ENCODE results near the gene ABCC4.

Gene ABCC4

GRCh38 chr13:95035311-95036109, 265.7 kb downstream of the ABCC4 start:
- H3K4me3 ChIP-seq (ENCODE audit: low read depth, low read length): no peak overlapping the region
- DNase-seq (ENCODE audit: low read depth): no peak

GRCh38 chr13:95033890-95034289, 267.4 kb downstream of the ABCC4 start:
- H3K4me3 ChIP-seq (ENCODE audit: low read depth, low read length): no peak overlapping the region
- no peak for DNase-seq (ENCODE audit: low read depth)

GRCh38 chr13:95032121-95032520, 269.1 kb downstream of the ABCC4 start:
- no peak for DNase-seq (ENCODE audit: low read depth)
- H3K4me3 ChIP-seq (ENCODE audit: low read depth, low read length): no peak overlapping the region

GRCh38 chr13:95030821-95031343, 270.4 kb downstream of the ABCC4 start:
- no peak for DNase-seq (ENCODE audit: low read depth)
- no peak overlapping the region for H3K4me3 ChIP-seq (ENCODE audit: low read depth, low read length)

- H3K4me3 ChIP-seq (ENCODE audit: low read depth, low read length): no peak overlapping the region
- DNase-seq (ENCODE audit: low read depth): no peak
Measured at GRCh38 chr13:95027638-95028037, 273.6 kb downstream of the ABCC4 start.

GRCh38 chr13:95025116-95025515, 276.1 kb downstream of the ABCC4 start:
- DNase-seq (ENCODE audit: low read depth): no peak

GRCh38 chr13:95023405-95023804, 277.8 kb downstream of the ABCC4 start:
- DNase-seq (ENCODE audit: low read depth): no peak

More at GRCh38 chr13:95025116-95025515, 276.1 kb downstream of the ABCC4 start:
- no peak overlapping the region for H3K4me3 ChIP-seq (ENCODE audit: low read depth, low read length)

GRCh38 chr13:95020298-95020987, 280.8 kb downstream of the ABCC4 start:
- H3K4me3 ChIP-seq (ENCODE audit: low read depth, low read length): no peak overlapping the region
- no peak for DNase-seq (ENCODE audit: low read depth)

More at GRCh38 chr13:95023405-95023804, 277.8 kb downstream of the ABCC4 start:
- H3K4me3 ChIP-seq (ENCODE audit: low read depth, low read length): no peak overlapping the region

GRCh38 chr13:95019886-95020285, 281.4 kb downstream of the ABCC4 start:
- DNase-seq (ENCODE audit: low read depth): no peak
- H3K4me3 ChIP-seq (ENCODE audit: low read depth, low read length): no peak overlapping the region

- no peak overlapping the region for H3K4me3 ChIP-seq (ENCODE audit: low read depth, low read length)
- DNase-seq (ENCODE audit: low read depth): no peak
Measured at GRCh38 chr13:95007322-95007721, 293.9 kb downstream of the ABCC4 start.

DNA sequence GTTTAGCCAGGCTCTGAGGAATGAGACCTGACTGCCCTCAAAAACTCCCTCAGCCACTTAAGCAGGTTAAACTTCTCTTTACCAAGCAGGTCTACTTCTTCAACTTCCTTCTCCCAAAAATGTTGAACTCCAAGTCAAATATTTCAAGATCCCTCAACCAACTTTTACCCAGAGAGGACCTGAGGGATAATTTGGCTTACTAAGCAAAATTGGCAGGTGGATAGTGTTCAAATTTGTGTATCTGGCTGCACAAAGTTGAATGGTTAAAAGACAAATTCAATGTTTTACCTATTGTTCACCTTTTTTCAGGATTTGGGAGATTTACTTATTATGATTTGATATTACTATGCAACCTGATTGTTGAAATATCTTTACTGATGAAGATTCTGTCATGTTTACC, 296.0 kb downstream of the ABCC4 start:
- DNase-seq (ENCODE audit: low read depth): no peak
- H3K4me3 ChIP-seq (ENCODE audit: low read depth, low read length): no peak overlapping the region

GRCh38 chr13:95003019-95003813, 298.0 kb downstream of the ABCC4 start:
- DNase-seq (ENCODE audit: low read depth): no peak
- H3K4me3 ChIP-seq (ENCODE audit: low read depth, low read length): peak overlapping the region; percentile 39

DNA sequence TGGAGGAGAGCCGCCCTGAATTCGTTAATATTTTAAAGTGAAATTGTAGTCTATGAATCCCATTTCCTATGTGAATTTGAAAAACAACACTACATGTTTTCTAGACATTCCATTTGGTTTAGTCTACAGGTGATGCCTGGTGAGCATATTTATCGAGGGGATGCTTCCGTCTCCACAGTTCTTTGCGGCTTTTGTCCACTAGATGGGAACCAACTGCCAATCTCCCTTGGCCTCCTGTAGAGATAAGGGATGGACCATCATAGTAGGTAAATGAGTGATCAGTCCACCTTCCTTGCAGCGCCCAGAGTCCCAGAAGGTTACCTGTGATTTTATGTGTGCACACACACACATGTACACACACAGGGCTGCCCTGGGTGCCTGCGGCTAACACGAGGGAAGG, 299.1 kb downstream of the ABCC4 start:
- no peak overlapping the region for H3K4me3 ChIP-seq (ENCODE audit: low read depth, low read length)
- no peak for DNase-seq (ENCODE audit: low read depth)

- DNase-seq (ENCODE audit: low read depth): no peak
Measured at GRCh38 chr13:94999871-95000270, 301.4 kb downstream of the ABCC4 start.

GRCh38 chr13:94997126-94997525, 304.1 kb downstream of the ABCC4 start:
- H3K4me3 ChIP-seq (ENCODE audit: low read depth, low read length): no peak overlapping the region
- no peak for DNase-seq (ENCODE audit: low read depth)

More at GRCh38 chr13:94999871-95000270, 301.4 kb downstream of the ABCC4 start:
- no peak overlapping the region for H3K4me3 ChIP-seq (ENCODE audit: low read depth, low read length)

GRCh38 chr13:94996445-94996844, 304.8 kb downstream of the ABCC4 start:
- no peak for DNase-seq (ENCODE audit: low read depth)
- H3K4me3 ChIP-seq (ENCODE audit: low read depth, low read length): no peak overlapping the region

GRCh38 chr13:94994506-94994905, 306.7 kb downstream of the ABCC4 start:
- no peak for DNase-seq (ENCODE audit: low read depth)
- no peak overlapping the region for H3K4me3 ChIP-seq (ENCODE audit: low read depth, low read length)

GRCh38 chr13:94993616-94994015, 307.6 kb downstream of the ABCC4 start:
- DNase-seq (ENCODE audit: low read depth): peak; percentile 92
- no peak overlapping the region for H3K4me3 ChIP-seq (ENCODE audit: low read depth, low read length)

DNA sequence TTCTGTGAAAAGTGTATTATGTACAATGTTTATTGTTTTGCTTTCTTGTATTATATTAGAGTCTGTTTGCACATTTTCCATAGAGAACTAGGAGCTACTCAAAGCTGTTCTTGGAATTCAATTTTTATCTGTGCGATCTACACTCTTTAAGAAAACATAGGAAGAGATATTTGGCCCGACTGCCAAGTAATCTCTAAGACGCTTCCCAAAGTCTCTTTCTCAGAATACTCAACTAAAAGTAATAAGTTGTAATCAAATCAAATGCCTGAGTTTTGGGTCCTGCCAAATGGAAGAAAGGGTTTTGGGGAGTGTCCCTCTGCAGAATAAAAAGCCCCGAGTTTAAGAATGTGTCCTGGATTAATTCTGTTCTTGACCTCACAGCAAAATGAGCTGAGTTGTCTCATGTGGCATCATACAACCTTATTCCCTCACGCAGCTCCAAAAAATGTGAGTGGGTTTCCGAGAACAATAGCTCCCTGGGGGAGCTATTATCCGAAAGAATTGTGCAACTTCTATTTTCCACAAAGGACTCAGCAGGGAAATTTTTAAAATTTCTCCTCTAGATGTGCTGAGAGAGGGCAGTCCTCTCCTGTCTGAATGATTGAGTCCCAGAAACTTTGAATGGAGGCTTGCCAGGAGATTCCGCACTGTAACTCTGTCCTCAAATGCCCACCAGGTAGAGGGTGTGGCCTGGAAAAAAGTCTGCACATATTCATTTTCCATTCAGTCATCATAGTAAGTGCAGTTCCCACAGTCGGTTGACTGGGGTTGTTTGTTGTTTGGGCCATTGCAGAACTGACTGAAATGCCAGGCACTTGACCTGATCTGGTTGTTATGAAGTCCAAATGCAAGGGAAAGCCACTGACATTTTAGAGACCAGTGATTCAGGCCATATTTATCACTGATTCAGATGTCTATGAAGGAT, 309.0 kb downstream of the ABCC4 start:
- no peak overlapping the region for H3K4me3 ChIP-seq (ENCODE audit: low read depth, low read length)
- DNase-seq (ENCODE audit: low read depth): peak; percentile 87

Data from skeletal muscle cell (primary cell).